Measurements from ENCODE around the gene NSD2.
"Not testable (repeated sequence)": the region's sequence is repeated elsewhere in the genome, so short reads cannot be mapped to it uniquely, and the experiment has no call there.

The NSD2 gene

DNA sequence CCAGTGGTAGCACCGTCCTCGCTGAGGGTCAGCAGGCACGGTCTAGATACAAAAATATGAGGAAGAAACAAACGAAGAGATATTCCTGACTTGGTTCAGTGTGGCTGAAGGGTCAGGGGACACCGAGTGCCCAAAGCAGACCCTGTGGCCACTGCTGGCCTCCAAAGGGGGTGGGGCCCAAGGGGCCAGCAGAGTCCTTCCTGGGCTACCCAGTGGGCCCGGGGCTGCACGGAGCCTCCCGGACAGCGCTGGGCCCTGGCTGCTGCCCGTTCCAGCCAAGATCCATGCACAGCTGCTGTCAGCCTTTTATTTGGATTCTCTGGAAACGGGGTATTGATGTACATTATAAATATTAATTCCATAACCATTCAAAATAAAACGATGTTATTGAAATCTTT, 117.1 kb downstream of the NSD2 start:
- DNase-seq = no peak

DNA sequence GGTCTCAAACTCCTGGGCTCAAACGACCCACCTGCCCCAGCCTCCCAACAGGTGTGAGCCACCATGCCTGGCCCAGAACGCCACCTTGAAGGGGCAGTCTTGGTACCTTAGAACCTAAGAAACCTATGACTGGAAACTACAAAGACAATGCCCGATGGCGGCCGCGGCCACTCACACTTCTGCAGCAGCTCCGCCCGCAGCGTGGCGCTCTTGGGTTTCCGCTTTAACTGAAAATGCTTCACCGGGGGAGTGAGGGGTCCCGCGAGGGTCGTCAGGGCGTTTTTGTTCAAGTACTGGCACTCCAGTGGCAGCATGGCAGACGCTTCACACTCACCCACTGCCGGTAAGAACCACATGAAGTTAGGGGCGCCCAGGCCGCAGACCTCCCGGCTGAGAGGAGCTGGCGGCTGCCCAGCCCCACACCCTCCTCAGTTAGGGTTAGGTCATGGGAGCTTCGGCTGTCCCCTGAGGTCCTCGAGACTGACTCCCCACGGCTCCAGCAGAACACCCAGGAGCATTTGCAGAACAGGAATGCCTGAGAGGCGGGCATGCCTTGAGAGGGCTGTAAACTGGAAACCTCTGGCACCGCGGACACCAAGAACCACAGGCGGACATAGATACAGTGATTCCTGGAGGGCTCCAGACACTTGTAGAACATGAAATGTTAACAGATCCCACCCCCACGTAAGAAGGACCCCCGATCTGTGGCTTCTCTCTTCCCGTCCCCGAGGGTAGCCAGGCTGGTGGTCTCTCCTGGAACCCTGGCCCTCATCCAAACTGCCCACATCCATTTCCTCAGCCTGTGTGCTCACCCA, 118.5 kb downstream of the NSD2 start:
- DNase-seq = no peak

DNA sequence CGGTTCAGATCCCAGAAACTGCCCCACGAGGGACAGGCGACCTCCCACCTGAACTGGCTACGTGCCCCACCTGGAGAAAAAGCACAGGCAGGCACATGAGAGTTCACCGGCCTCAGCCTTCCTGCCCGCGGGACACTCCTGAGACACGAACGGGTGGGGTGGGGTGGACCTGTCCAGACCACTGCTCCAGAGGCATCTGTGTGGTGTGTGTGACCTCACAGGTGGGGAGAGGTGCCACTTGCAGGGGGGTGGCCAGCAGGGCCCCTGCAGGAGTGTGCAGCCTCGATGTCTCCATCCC, 119.1 kb downstream of the NSD2 start:
- DNase-seq = no peak

DNA sequence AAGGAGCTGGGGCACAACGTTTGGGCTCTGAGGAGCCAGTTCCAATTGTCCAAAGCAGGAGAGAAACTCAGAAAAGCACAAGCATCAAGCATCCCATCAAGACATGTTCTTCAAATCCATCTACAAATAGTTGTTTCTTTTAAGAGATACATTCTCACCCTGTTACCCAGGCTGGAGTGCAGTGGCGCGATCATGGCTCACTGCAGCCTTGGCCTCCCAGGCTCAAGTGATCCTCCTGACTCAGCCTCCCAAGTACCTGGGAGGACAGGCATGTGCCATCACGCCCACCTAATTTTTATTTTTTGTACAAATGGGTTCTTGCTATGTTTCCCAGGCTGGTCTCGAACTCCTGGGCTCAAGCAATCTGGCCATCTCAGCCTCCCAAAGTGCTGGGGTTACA, 119.5 kb downstream of the NSD2 start:
- no peak for DNase-seq

DNA sequence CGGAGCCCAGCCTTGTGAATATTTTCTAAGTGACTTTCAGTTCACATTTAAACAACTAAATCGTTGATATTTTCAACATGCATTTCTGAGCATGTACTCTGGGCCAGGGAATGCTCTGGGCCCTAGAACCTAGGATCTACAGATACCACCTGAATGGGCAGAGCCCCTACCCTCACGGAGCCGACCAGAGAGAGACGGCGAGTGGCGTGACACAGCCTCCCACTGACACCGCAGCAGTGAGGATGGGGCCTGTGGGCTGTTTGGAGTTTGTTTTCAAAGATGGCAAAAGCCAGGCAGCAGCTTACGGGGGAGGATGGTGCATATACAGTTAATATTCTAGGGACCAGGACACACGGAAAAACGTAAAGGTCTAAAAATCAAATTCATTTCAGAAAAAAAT, 119.9 kb downstream of the NSD2 start:
- DNase-seq = no peak

DNA sequence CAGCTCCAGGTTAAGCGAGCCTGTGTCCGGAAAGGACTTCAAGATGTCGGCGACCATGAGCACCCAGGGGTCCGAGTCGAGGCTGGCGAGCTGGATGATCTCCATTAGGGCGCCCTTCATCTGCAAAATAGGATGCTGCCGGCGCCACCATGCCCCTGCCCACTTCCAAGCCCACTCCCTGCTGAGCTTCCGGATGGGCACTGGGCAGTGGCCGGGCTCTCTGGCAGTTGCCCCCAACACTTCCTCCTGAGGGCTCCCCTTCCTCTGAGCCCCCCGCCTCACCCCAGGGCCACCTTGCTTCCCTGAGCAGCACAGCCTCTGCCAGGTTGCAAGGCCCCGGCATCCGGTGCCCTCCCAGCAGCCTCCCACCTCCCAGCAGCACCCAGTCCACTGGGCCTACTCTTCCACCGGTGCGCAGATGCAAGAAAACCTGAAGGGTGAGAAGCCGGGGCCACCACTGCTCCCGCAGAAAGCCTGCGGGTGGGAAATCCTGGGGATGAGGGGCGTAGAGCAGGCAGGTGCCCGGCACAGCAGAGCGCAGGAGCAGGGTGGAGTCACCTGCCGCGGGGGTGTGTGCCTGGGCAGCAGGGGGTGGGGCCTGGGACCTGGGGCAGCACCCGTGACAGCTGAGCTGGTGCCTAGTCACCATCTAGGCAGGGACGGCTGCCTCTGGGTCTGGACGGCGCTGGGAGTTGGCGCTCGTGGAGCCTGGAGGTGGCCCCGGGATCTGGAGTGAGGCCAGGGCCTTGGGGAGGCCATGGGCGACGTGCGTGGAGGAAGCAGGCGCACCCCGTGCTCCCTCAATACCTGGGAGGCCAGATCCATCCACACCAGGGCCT, 120.6 kb downstream of the NSD2 start:
- DNase-seq = no peak

DNA sequence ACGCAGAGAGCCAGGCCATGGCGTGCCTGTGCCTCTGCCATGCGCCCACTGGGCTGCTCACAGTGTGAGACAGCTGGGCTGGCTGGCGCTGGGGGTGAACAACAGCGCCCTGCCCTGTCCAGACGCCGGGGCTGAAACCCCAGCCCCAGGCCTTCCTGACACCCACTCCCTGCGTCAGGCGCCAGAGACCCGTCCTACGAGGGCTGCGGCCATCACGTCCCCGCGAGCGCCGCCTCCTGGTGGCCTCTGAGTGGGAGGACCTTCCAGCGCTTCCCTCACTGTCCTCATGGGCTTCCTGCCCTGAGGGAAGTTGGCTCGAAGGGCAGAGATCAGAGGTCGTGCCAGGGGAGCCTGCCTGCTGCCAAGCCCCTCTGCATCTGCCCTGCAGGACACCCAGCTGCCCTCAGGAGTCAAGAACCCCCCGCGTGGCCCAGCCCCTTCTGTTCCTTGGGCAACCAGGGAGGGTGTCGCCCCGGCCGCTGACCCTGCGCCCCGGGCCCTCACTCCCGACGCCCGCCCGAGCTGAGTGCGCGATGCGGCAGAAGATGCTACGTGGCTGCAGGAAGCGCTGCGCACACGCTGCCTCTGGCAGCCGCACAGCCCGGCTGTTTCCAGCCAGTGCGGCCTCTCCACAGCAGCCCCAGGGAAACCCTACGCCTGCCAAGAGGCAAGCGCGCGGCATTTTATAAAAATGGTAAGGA, 121.4 kb downstream of the NSD2 start:
- no peak for DNase-seq

DNA sequence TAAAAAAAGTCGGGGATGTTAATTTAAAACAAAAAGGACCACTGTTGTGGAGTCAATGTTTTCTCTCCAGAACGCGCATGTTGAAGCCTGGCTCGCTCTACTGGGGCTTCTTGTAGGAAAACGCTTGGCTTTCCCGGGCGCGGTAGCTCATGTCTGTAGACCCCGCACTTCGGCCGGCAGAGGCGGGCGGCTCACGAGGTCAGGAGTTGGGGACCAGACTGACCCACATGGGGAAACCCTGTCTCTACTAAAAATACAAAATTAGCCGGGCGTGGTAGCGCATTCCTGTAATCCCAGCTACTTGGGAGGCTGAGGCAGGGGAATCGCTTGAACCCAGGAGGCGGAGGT, 122.0 kb downstream of the NSD2 start:
- no peak for DNase-seq

DNA sequence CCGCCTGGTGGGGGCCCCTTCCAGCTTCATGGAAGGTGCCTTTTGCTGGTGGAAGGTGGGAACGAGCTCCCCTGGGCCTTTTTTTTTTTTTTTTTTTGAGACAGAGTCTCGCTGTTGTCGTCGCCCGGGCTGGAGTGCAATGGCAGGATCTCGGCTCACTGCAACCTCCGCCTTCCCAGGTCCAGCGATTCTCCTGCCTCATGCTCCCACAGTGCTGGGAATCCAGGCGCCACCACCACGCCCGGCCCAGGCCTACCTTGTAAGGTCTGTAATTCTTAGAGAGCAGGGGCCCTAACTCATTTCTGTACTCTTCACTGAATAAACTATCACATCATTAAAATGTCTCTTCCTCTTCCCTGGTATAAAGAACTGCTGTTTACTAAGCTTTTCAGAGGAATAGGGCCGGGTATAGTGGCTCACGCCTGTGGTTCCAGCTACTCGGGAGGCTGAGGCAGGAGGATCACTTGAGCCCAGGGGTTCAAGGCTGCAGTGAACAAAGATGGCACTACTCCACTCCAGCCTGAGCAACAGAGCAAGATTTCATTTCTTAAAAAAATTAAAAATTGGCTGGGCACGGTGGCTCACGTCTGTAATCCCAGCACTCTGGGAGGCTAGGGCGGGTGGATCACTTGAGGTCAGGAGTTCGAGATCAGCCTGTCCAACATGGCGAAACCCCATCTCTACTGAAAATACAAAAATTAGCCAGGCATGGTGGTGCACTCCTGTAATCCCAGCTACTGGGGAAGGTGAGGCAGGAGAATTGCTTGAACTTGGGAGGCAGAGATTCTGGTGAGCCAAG, 122.7 kb downstream of the NSD2 start:
- DNase-seq = not testable (repeated sequence)

DNA sequence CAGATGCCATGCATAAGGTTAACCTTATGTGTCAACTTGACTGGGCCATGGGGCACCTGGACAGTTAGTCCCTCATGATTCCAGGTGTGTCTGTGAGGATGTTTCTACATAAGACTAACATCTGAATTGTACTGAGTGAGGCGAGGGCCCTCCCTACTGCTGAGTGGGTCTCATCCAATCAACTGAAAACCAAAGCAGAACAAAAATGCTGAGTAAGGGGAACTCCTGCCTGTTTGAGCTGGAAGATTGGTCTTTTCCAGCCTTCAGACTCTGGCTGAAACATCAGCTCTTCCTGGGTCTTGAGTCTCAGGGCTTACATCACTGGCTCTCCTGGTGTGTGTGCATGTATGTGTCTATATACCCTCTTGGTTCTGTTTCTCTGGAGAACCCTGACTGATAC, 123.7 kb downstream of the NSD2 start:
- no peak for DNase-seq

DNA sequence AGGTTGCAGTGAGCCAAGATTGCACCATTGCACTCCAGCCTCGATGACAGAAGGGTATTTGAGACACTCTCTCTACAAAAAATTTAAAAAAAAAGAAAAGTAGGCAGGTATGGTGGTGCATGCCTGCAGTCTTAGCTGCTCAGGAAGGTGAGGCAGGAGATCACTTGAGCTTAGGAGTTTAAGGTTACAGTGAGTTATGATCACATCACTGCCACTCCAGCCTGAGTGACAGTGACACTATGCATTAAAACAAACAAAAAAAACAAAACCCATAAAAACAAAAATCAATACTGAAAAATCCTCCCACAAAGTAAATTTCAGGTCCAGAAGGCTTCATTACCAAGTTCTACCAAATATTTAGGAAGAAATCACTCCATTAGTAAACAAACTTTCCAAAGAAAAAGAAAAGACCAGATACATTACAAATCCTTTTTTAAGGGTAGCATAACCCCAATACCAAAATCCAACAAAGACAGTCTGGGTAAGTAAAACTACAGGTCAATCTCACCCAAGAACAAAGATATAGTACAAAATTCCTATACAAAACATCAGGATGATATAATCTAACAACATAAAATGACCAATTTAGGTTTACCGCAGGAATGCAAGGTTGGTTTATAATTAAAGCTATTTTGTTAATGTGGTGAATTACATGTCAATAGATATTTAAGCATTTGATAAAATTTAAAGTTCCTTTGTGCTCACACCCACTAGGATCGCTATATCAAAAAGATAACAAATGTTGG, 125.8 kb downstream of the NSD2 start:
- no peak for DNase-seq

DNA sequence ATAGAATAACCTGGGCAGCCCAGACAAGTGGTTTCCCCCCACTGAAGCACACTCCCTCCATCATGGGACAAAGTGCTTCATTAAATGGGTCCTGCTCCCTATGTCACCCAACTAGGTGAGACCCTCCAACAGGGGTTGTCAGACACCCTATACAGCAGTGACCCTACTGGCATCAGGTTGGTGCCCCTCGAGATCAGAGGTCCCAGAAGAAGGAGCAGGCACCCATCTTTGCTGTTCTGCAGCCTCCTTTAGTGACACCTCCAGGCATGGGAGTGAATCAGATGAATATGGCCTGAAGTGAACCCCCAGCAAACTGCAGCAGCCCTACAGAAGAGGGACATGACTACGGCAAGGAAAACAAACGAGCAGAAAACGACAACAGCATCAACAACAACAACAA, 126.5 kb downstream of the NSD2 start:
- no peak for DNase-seq

DNA sequence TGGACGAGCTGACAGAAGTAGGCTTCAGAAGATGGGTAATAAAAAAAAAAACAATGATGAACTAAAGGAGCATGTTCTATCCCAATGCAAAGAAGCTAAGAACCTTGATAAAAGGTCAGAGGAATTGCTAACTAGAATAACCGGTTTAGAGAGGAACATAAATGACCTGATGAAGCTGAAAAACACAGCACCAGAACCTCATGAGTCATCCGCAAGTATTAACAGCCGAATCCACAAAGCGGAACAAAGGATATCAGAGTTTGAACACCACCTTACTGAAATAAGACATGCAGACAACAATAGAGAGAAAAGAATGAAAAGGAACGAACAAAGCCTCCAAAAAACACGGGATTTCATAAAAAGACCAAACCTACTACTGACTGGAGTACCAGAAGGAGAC, 127.1 kb downstream of the NSD2 start:
- DNase-seq = no peak

DNA sequence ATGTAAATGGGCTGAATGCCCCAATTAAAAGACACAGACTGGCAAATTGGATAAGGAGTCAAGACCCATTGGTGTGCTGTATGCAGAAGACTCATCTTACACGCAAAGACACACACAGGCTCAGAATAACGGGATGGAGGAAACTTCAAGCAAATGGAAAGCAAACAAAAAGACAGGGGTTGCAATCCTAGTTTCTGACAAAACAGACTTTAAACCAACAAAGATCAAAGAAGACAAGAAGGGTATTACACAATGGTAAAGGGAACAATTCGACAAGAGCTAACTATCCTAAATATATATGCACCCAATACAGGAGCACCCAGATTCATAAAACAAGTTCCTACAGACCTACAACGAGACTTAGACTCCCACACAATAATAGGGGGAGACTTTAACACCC, 128.1 kb downstream of the NSD2 start:
- DNase-seq = not testable (repeated sequence)

DNA sequence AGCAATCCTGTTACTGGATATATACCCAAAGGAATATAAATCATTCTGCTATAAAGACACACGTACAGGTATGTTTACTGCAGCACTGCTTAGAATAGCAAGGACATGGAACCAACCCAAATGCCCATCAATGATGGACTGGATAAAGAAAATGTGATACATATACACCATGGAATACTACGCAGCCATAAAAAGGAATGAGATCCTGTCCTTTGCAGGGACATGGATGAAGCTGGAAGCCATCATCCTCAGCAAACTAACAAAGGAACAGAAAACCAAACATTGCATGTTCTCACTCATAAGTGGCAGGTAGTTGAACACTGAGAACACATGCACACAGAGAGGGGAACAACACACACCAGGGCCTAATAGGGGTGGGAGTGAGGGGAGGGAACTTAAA, 132.2 kb downstream of the NSD2 start:
- not testable (repeated sequence) for DNase-seq

DNA sequence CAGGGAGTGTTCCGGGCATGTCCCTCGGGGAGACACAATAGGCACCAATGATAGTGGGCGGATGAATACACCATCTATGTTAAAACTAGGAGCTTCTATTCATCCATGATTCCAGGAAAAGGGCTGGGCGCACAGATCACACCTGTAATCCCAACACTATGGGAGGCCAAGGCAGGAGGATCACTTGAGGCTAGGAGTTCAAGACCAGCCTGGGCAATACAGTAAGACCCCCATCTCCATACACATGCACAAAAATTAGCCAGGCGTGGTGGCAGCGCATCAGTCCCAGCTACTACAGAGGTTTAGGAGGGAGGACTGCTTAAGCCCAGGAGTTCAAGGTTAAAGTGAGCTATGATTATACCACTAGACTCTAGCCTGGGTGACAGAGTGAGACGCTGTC, 135.2 kb downstream of the NSD2 start:
- no peak for DNase-seq

DNA sequence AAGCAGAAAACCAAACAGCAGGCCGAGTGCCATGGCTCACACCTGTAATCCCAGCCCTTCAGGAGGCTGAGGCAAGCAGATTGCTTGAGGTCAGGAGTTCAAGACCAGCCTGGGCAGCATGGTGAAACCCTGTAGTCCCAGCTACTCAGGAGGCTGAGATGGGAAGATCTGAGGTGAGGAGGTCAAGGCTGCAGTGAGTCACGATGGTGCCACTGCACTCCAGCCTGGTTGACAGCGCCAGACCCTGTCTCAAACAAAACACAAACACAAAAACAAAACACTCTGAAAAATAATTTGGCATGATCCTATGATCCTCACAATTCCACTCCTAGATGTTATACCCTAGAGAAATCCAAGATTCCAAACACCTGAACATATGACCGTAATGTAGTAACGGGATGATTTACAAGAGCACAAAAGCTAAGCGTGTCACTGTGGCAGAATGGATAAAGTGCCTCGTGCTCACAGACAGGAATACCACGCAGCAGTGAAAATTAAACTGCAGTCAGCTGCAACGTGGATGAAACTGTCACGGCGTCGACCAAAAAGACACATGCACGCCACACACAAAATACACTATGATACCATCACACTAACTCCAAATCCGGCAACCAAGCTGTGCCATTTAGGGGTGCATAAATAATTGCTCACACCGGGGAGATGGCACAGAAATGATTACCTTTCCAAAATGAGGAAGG, 135.9 kb downstream of the NSD2 start:
- no peak for DNase-seq

DNA sequence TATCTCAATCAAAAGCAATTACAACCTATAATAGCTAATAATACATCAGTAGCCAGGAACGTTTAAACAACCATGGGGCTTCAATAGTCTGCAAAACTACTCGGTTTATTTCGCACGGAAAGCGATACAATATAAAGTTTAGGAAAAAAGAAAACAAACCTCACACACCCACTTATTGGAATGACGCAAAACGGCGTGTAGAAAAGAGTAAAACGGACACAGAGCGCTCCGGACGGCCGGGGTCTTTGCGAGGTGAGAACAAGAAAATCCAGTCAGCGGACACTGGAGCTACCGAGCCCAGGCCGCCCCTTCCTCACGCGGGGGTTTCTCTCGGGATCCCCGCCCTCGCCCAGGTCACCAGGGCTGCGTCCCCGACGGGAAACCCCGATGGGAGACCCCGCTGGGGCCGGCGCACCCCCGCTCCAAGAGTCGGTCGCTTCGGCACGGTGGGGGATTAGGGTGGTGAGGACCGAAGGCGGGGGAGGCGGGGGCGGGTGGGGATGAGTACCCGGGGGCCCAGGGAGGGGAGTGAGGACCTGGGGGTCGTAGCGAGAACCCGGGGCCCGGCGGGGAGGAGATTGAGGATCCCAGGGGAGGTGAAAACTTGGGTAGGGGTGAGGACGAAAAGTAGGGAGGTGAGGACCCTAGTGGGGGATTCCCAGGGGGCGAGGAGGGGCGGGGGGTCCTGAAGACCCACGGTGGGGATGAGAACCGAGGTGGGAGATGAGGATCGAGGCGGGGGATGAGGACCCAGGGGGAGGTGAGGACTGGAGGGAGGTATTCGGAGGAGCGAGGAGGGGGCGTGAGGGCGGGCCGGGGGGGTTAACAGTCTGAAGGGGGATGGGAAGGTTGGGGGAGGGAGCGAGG, 136.8 kb downstream of the NSD2 start:
- no peak for DNase-seq

DNA sequence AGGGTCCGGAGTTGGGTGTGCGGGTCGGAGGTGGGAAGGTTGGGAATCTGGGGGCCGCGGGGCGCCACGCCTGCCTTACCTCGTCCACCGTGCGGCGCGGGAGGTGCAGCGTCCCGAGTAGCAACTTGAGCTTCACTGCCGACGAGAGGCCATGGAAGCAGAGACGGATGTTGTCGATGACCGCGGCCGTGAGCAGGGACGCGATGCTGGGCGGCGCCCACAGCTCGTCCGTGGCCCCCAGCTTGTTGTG, 137.4 kb downstream of the NSD2 start:
- no peak for DNase-seq

DNA sequence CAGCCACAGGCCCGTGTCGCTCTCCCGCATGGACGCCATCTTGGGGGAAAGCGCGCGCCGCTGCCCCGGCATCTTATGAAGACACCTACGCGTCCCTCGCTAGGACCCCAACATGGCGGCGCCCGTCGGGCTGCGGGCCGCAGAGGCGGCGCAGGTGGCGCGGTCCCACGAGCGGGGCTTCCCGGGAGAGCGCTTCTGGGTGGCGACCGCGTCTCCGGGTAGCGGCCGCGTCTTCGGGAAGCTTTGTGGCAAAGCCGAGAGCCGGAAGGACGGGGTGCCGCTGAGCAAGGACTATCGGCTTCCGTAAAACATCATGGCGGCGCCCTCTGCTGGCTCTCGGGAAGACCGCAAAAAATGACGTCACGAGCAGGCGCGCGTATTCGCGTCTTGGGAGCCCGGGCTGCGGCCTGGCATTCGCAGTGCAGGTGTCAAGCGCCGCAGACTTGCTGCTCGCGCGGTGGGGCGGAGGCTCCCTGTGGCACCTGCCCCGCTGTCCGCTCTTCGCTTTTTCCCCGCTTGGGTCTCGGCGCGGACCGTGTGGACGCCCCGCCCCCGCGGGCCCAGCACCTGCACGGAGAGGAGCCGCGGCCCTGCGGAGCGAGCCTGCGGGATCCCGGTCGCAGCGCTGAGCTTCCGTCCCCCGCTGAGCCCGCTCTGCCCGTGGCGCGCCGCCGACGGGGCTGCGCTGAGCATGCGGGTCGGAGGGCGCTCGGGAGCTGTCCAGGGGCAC, 137.9 kb downstream of the NSD2 start, which contains the start of gene NELFA:
Gene NELFA, minus strand, starts transcription at position 54 of the 730 bp plus-strand sequence. Its CDS starts 15 bp downstream, at position 39.
- DNase-seq = peak; percentile 98
